Stimulated activated naive CD4-positive, alpha-beta T cell (primary cell): ENCODE data around the gene SESN1.
A peak's percentile ranks its signal among the peaks of the same experiment; 100 is the strongest.

Source experiments
- DNase-seq, 6 experiments: peaks; one replicate each; lab custom pipeline; 2025; lab: John Stamatoyannopoulos, UW

SESN1 gene

DNA sequence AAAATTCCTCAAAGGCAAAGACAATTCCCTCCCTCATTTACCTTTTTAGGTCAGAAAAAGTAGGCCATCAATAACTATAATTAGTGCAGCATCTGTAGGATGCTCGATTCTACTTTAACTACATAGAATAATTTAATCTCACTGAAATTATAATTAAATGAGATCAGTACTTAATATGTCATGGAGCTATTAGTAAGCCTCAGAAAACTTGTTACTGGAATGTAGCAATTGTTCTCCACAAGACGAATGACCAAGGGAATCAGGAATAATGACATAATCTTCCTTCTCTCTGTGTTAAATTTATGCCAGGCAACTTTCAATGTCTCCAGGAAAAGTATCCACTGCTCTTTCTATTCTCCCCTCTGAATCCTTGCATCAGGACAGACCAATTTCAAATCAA, 34.1 kb downstream of the SESN1 start:
- DNase-seq = no peak

DNA sequence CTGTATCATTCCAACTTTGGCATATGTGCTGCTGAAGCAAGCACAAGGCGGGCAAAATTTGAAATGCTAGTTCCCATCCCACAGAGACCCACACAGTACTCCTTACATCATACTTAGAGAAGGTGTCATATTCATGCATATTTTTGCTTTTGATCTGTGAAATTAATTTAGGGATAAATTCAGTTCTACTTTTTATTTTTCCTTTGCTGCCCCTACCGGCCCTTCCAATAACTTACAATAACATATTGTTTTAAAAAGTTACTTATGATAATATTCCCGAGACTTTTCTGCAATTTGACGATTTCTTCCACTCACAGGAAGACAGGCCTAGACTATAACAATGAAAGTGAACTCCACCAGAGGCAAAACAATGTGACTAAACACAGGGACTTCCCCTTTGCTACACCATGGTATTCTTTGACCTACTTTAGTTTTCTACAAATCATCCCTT, 35.0 kb downstream of the SESN1 start:
- DNase-seq = peak in 3 of 6 experiments; percentile 40 to 51 (median 44)

DNA sequence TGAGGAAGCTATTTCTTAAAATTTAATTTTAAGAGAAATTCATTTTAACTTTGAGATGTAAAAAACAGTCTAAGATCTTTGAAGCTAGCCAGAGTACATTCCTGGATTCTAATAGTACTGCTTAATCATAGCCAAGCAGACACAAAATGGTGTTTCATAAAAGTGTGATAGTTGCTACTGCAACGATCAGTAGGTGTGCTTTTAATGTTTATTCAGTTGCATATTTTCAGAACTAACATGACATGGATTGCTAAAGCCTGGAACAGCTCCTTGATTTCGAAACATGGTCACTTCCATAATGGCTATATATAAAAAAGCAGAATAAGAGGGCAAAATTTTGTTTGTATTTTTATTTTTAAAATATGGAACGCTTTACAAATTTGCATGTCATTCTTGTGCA, 35.5 kb downstream of the SESN1 start:
- DNase-seq = no peak

DNA sequence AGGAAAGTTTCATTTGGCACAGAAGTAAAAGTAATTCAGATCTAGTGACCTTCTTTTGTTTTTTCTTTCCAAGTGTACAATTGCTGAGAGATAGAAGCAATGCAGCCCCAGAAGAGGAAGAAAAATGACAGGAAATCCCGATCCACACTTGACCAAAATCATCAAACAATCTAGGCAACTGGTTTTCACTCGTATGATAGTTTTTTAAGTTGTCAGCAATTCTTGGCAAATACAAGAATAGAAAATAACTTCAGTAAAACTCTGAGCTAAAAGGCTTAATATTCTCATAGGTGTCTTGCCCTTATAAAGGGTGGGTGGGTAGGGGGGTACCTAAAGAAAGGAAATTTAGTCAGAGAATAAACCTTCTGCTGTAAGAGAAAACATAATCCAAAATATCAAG, 36.0 kb downstream of the SESN1 start:
- no peak for DNase-seq

DNA sequence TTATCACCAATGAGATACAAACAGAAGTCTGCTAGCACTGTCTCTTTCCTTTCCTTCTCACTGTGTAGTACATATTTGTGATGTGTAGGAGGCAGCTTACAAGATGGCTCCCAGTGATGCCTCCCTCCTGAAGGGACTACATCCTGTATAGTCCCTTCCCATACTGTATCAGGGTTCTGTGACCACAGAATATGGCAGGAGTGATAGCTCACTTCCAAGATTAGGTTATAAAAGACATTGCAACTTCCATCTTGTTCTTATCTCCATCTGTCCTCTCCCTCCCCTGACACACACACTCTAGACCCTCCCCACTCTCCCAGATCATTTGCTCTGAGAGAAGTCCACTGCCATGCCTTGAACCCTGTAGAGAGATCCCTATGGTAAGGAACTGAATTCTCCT, 38.0 kb downstream of the SESN1 start:
- DNase-seq = no peak

DNA sequence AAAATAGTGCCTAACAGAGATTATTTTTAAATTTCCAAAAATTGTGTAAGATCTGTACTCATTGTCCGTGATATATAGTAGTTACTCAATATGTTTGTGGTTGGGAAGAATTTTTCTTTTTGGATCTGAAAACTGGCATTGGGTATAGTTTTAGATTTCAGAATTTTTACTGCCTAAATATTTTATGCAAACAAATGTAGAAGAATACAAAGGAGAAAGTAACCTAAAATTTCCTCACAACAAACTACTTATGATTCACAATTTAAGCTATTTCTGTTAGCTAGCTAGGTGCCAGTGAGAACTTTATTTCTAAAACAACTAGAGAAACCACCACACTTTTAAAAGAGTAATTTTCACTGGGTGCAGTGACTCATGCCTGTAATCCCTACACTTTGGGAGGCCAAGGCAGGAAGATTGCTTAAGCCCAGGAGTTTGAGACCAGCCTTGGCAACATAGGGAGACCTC, 38.8 kb downstream of the SESN1 start:
- no peak for DNase-seq

DNA sequence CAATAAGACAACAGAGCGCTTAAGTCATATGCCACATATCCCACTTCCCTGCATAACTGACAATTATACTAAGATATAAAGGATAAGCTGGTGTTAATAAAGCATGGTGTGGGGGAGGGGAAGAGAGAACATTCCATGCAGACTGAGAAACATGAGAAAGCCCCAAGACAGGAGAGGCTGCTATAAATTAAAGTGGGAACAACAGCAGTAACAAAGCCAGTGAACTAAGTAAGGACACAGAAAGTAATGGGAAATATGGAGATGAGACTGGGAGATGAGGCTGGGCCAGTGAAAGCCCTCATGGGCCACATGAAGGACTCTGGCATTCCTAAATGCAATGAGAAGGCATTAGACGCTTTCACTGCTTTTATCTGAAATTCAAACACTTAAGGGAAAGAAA, 41.3 kb downstream of the SESN1 start:
- DNase-seq = no peak

DNA sequence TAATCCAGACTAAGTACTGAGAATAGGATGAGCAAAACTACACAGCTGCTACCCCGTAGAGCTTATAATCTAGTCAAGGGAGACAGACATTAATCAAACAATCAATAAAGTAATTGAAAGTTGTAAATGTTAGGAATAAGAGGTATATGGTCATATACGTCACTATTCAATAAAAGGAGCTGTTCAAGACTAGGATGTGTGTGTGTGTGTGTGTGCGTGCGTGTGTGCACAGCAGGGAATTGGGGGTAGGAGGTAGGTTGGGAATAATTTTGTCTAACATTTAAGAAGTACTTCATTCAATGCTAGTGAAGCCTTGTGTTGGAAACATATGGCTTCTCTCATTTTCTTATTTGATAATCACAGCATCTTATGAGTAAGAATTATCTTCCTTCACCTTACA, 41.8 kb downstream of the SESN1 start:
- DNase-seq = no peak

DNA sequence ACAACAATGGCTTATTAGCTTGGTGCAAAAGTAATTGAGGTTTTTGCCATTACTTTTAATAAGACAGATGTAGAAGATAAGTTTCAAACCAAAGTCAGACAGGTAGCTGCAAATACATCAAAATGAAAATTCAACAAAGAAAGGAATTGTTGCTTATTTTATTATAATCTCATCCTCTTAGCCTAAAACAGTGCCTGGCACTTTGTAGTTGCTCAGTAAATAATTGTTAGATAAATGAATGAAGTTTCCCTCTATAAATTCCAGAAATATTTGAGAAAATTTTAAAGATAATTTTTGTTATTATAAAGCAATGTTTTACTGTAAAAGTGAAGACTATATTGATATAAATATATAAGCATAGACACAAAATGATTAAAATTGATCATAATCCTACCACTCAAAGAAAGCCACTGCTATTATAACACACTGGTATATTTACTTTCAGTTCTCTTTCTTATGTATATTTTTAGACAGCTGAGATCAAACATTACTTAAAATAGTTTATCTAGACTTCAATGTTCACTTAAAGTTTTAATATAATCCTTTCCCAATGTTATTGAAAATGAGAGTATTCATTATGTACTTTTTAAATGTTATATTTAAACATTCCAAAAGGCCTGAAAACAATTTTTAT, 42.5 kb downstream of the SESN1 start:
- no peak for DNase-seq

DNA sequence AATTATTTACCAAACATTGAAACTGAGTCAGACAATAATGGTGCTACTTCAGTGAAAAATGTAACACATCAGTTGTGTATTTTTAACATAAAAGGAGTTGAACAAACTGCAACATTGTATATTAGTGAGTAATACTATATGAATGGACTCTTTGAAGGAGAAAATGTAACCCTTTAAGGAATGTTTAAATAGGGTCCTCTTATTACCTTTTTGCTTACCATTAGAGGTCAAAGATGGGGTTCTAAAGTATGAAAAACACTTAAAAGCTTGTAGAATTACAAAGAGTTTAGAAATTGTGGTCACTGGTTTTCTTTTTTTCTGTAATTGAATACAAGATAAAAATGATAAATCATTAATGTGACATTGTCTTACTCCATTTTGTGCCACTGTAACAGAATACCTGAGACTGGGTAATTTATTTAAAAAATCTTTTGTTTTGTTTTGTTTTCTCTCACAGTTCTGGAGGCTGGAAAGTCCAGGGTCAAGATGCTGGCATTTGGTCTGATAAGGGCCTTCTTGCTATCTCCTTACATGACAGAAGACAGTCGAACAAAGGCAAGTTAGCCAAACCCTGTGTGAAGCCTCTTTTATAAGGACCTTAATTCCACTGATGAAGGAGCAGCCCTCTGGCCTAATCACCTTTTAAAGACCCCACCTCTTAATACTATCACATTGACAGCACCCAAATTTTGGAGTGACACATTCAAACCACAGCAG, 43.2 kb downstream of the SESN1 start:
- DNase-seq = no peak

DNA sequence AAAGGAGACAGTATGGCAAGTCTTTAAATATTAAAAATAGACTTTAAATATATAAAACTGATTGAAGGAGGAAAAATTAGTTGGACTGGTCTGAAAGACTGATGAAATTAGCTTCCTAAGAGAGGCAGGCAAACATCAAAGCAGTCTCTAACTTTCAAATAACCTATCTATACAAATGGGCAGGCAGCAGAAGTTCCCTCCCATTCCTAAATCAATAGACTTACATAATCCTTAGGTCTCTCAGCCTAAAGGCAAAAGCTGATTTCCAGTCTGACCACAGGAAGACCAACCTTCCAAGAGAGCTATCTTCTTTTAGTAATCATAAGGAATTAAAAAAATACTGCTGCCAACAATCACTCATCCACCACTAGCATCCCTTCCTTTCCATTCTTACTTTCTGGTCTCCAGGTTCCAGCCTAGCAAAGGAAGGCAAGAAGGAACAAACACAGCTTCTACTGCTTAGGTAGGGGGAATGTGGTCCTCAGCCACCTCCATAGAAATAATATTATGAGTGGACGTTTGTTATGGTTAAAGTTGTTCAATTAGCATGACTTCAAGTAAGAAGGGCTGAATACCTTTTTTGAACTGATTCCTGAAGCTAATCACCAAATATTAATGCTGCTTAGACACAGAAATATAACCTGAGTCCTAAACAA, 44.1 kb downstream of the SESN1 start:
- no peak for DNase-seq

DNA sequence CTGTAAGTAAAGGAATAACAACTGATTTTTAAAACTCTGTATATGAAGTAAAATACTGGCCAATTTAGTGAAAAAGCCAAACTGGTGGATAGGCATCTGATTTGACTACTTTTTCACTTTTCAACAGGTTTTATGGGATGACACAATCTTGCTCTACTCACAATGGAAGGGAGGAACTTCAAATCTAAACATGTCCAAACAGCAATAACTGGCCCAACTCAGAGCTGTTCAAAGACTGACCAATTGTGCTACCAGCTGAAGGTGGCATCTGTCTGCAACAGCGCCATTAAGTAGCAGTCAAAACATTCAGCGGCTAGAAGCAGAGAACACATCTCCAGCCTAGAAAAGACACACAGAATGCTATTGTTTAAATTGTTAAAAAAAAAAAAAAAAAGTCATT, 44.6 kb downstream of the SESN1 start:
- no peak for DNase-seq

DNA sequence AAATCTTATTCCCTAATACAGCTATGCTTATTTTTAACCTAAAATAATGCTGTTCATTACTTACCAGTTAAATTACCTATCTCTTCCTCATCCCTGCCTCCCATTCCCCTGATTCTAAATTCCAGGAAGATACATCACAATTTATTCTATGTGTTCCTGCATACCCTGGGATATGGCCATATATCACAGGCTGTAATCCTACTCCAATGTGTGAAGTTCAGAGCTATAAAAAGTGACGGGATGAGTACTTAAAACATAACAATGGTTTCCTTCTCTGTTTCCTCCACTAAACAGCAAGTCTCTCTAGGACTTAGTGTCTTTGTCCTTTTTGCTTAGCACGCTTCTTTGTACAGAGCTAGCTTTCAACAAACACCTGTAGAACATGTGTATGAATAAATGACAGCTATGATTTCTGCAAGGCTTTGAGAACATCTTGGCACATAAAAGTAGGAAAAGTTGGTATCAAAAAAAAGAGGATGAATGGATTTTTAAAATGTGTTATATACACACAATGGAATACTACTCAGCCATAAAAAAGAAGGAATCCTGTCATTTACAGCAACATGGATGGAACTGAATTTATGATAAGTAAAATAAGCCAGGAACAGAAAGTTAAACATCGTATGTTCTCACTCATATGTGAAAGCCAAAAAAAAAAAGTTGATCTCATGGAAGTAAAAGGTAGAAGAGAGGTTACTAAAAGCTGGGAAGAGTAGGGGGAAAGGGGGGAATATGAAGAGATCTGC, 45.8 kb downstream of the SESN1 start:
- no peak for DNase-seq

DNA sequence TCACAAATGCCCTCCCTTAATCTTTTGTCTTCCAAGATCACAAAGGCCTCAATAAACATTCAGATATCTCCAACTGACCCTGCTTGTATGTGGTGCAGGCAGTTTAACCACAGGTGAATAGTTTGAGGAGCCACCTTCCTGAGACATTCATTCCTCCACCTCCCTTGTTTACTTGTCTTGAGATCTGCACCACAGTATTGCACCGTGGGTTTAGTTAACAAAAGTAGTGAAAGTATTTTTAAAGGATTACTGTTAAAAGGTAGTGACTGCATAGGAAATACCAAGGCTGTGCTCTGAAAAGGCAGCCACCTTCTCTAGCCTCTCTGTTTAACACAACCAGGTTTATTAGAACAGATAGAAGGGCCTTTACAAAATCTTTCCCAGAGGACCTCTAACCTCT, 46.5 kb downstream of the SESN1 start:
- no peak for DNase-seq

DNA sequence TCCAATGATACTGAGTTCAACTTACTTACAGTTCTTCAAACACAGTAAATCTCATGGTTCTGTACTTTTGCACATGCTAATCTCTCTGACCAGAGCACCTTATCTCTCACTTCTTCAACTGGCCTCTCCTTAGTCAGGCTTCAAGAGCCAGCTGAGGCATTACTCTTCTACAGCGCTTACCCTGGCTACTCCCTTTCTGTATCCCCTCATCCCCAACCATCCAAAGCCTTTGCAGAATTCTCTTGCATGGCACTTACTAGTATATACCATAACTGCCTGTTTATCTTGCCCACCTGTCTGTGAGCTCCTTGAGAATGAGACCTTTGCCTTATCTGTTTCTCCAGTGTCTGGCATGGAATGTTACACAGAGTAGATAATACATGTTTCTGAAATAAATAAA, 49.2 kb downstream of the SESN1 start:
- no peak for DNase-seq

DNA sequence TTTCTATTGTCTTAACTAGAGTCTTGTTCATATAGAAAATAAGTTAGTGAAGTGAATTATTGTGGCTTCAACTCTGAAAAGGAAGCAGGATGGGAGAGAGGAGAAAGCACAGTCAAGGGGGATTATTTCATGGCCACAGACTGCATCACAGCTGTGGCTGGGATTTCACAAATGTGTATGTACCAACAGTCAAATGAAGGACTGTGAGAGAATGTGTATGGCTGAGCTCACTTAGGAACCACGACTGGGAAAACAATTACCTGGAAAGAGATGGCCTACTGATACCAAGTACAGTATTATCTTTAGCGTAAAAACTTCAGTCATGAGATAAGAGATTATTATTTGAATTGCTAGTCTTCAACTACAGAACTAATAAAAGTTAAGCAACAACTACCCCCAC, 54.9 kb downstream of the SESN1 start:
- DNase-seq = no peak

DNA sequence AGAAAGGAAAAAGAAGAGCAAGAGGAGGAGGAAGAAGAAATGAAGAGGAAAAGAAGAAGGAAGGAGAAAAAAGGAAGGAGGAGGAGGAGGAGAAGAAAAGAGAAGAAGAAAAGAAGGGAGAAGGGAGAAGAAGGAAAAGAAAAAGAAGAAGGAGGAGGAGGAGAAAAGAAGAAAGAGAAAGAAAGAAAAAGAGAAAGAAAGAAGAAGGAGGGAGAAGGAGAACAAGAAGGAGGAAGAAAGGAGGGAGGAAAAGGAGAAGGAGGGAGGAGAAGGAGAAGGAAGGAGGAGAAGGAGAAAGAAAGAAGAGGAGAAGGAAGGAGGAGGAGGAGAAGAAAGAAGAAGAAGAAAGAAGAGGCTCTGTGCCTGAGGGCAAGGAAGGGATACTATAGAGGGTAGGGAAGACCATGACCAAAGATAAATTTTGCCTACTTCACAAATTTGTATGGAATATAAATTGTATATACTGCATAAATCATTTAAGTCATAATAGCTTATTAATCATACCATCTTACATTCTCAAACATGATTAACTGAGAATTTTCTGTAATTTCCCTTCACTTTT, 55.7 kb downstream of the SESN1 start:
- no peak for DNase-seq

DNA sequence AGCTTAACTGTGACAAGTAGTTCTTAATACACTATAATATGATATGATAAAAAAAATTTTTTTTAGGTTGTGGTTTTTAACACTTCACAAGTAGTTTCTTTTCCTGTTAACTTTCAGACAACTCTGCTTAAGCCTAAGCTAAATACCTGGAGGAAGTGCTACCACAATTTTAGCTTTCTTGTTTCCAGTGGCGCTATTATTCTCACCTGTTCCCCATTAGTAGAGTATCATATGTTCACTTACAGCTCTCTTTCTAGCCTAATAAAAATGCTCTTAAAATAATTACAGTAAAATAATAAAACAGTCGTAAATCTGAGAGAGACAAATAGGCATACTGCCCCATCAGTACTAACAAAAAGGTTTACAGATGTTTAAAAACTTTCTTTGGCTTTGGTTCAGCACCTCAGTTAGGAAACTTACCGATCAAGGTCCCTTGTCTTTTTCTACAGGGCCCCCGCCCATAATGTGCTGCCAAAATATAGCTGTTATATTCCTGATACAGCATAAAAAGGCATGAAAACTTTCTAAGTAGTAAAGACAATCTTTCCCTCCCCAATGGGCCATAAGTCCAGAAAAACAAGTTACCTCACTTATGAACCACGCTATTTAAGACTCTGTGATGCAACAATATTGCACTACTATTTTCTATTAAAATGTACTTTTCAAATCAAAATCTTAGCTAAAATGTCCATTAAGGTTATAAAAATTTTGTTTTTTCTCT, 57.9 kb downstream of the SESN1 start:
- DNase-seq = peak in 2 of 6 experiments; percentile 19 to 26

DNA sequence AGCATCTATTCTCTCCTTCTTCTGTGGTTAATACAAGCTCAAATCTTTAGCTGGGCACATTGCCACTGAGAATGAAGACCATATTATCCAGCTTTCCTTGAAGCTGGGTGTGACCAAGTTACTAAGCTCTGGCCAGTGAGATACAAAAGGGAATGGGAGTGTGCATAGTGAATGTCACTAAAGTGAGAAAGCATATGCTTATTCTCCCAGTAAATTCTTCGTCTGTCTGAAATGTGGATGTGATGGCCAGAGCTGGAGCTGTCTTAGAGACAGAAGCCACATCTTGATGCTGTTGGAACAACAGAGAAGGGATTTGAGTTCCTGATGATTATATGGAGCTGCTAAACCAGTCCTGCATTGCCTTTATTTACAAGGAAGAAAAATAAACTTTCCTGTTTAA, 60.1 kb downstream of the SESN1 start:
- DNase-seq = no peak

DNA sequence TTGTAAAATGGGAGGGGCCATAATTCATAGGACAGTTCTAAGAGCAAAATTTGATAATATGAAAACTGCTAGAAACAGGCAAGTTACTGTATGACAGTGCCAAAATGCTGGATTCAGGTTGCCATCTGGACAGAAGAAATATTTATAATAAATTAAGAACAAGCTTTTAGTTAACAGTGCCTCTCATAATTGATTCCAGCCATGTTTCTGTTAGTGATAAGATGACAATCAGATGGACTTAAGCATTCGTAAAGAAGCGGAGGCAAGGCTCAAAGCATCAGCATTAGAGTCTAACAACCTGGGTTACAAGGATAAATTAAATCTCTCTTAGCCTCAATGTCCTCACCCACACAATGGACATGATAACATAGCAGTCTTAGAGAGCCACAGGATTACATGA, 61.0 kb downstream of the SESN1 start:
- no peak for DNase-seq

DNA sequence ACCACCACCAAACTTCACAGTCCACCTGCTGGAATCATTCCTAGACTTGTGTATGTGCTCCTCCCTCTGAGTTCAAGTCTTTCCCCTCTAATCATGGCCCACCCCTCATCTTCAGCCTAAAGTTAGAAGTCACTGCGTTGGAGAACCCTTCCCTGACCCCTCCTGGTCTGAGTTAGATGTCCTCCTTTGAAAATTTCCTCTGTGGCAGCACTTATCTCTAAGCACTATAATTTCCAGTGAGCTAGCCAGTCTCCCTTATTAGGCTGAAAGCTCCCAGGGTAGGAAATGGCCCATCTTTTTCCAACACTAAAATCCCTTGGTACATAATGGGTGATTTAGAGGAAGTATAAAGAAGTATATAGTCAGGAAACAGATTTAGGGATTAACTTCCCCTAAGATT, 63.2 kb downstream of the SESN1 start:
- no peak for DNase-seq

DNA sequence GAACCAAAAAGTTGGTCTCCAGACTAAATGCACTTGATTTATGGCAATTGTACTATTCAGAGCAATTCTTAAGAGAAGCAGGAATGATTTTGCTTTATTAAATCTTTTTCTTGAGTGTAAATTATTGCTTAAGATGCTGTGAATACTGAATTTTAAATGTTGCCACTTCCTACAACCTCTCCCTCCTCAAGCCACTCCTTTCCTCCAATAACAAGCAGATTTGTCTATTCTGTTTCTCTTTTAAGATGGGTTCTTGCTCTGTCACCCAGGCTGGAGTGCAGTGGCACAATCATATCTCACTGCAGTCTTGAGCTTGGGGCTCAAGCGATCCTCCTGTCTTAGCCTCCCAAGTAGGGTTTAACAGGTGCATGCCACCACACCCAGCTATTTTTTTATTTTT, 65.3 kb downstream of the SESN1 start:
- no peak for DNase-seq
